Spinal cord (tissue), 10 donors: Measurements from ENCODE around the gene CCDC81. TPM values are rescaled to one million over a fixed set of nuclear protein-coding genes. Genes with fewer than 3 reads are reported as not detected.
"Not testable (repeated sequence)": the region's sequence is repeated elsewhere in the genome, so short reads cannot be mapped to it uniquely, and the experiment has no call there.

Source experiments
- DNase-seq, 6 donors: peaks; one replicate each; pipeline versions ENCODE4 v3.0.0 to v3.0.0-alpha.2; 2013 to 2015; ENCODE audit warnings: low spot score in 6 of 6, low read depth in 4 of 6
- H3K27ac ChIP-seq: one replicate; pipeline ENCODE4 v1.5.1; 2013; ENCODE audit warnings: low read depth, low read length, control low read depth
- H3K27me3 ChIP-seq: one replicate; pipeline ENCODE4 v1.6.1; 2013; ENCODE audit warnings: low read length; ENCODE audit not compliant: control insufficient read depth, insufficient read depth
- H3K36me3 ChIP-seq: one replicate; pipeline ENCODE4 v1.6.1; 2013; ENCODE audit warnings: low read length; ENCODE audit not compliant: control insufficient read depth, insufficient read depth
- H3K4me1 ChIP-seq: one replicate; pipeline ENCODE4 v1.6.1; 2013; ENCODE audit warnings: low read length; ENCODE audit not compliant: control insufficient read depth, insufficient read depth
- H3K4me3 ChIP-seq: one replicate; pipeline ENCODE4 v1.5.1; 2013; ENCODE audit warnings: low read depth, low read length, control low read depth
- H3K9me3 ChIP-seq: one replicate; pipeline ENCODE4 v1.6.1; 2013; ENCODE audit warnings: low read length; ENCODE audit not compliant: control insufficient read depth, insufficient read depth
- WGBS: methylation state at CpG from one replicate; pipeline ENCODE4 v1.1.5; 2013; ENCODE audit warnings: missing lambda C conversion rate; ENCODE audit not compliant: insufficient coverage; 5-methylcytosine and 5-hydroxymethylcytosine counted together
- polyA plus RNA-seq, 2 donors: library from polyadenylated mRNA; unstranded; fragments of 120-200 nt; gene quantifications; one replicate each; pipeline ENCODE4 v1.2.1, GENCODE V29; 2013; ENCODE audit not compliant: insufficient read length in 2 of 2
- total RNA-seq, 2 donors: library from RNA; depleted of rRNA in 1 of 2; stranded (reverse); fragments of 120-200 nt in 1 of 2; fragments of >200 nt in 1 of 2; gene quantifications; one replicate each; pipeline versions ENCODE4 v1.2.3 to v1.2.4, GENCODE V29; 2013 to 2014
- donor health status: healthy.

The CCDC81 gene
- total and polyA plus RNA-seq, 4 donors, result 4.0 to 8.6 (median 4.5) TPM

- not testable (repeated sequence) for DNase-seq, H3K27me3 ChIP-seq, H3K4me3 ChIP-seq, H3K4me1 ChIP-seq, H3K27ac ChIP-seq, H3K36me3 ChIP-seq, H3K9me3 ChIP-seq
- WGBS, result 76% methylated on average over 3 of the region's 4 CpGs
Observed at GRCh38 chr11:86423488-86423887, 48.8 kb downstream of the CCDC81 start.

GRCh38 chr11:86427441-86427840 lies 52.8 kb downstream of the CCDC81 start:
- Histone ChIP-seq H3K27ac (no peak overlapping the region), H3K9me3 (no peaks in the 10 kb centered on the region), H3K36me3 (peaks cover 7% of the 10 kb centered on the region), H3K27me3 (no peaks in the 10 kb centered on the region), H3K4me1 (no peaks in the 10 kb centered on the region), H3K4me3 (no peak overlapping the region)
- DNase-seq, result no peak

- Histone ChIP-seq H3K9me3 (no peaks in the 10 kb centered on the region), H3K27ac (no peak overlapping the region), H3K4me1 (no peaks in the 10 kb centered on the region), H3K4me3 (no peak overlapping the region), H3K36me3 (peaks cover 15% of the 10 kb centered on the region), H3K27me3 (no peaks in the 10 kb centered on the region)
- WGBS, result 76% methylated on average over 37 of the region's 37 CpGs
- DNase-seq, result no peak
Observed at GRCh38 chr11:86431258-86431657, 56.6 kb downstream of the CCDC81 start.

GRCh38 chr11:86433361-86434095 lies 58.8 kb downstream of the CCDC81 start:
- H3K27me3 ChIP-seq, H3K4me3 ChIP-seq, H3K27ac ChIP-seq, H3K4me1 ChIP-seq, DNase-seq, H3K9me3 ChIP-seq: not testable (repeated sequence)
- peaks cover 15% of the 10 kb centered on the region for H3K36me3 ChIP-seq
- WGBS, result 97% methylated on average over 38 of the region's 38 CpGs

- Histone ChIP-seq H3K4me3 (no peak overlapping the region), H3K4me1 (no peaks in the 10 kb centered on the region), H3K36me3 (peaks cover 18% of the 10 kb centered on the region), H3K27ac (no peak overlapping the region), H3K9me3 (no peaks in the 10 kb centered on the region), H3K27me3 (no peaks in the 10 kb centered on the region)
- DNase-seq, result no peak
- WGBS, result 100% methylated on average over 1 of the region's 2 CpGs
Observed at GRCh38 chr11:86435711-86436110, 61.0 kb downstream of the CCDC81 start.

GRCh38 chr11:86438685-86439084 lies 64.0 kb downstream of the CCDC81 start:
- H3K36me3 ChIP-seq, result peaks cover 15% of the 10 kb centered on the region
- no CpG with 5 or more reads among the region's 1 CpG for WGBS

GRCh38 chr11:86440305-86440716 lies 65.6 kb downstream of the CCDC81 start:
- no peak overlapping the region for H3K4me3 ChIP-seq
- DNase-seq, result peak in 1 of 6 donors; percentile 8
- H3K4me1 ChIP-seq, result no peaks in the 10 kb centered on the region
- no peak overlapping the region for H3K27ac ChIP-seq
- 61% methylated on average over 3 of the region's 3 CpGs for WGBS
- no peaks in the 10 kb centered on the region for H3K27me3 ChIP-seq
- no peaks in the 10 kb centered on the region for H3K9me3 ChIP-seq
- H3K36me3 ChIP-seq, result peaks cover 19% of the 10 kb centered on the region

More at GRCh38 chr11:86438685-86439084, 64.0 kb downstream of the CCDC81 start:
- DNase-seq, result no peak
- Histone ChIP-seq H3K27me3 (no peaks in the 10 kb centered on the region), H3K4me3 (no peak overlapping the region), H3K4me1 (no peaks in the 10 kb centered on the region), H3K27ac (no peak overlapping the region), H3K9me3 (no peaks in the 10 kb centered on the region)

GRCh38 chr11:86440843-86441242 lies 66.2 kb downstream of the CCDC81 start:
- Histone ChIP-seq H3K9me3 (no peaks in the 10 kb centered on the region), H3K27ac (no peak overlapping the region), H3K27me3 (no peaks in the 10 kb centered on the region), H3K4me1 (no peaks in the 10 kb centered on the region), H3K4me3 (no peak overlapping the region), H3K36me3 (peaks cover 19% of the 10 kb centered on the region)
- DNase-seq, result no peak
- no CpG with 5 or more reads among the region's 2 CpGs for WGBS

- no CpG with 5 or more reads among the region's 2 CpGs for WGBS
- peaks cover 26% of the 10 kb centered on the region for H3K36me3 ChIP-seq
Observed at GRCh38 chr11:86442420-86442819, 67.7 kb downstream of the CCDC81 start.

GRCh38 chr11:86442827-86443226 lies 68.1 kb downstream of the CCDC81 start:
- Histone ChIP-seq H3K27ac (peak overlapping the region; percentile 18), H3K9me3 (no peaks in the 10 kb centered on the region), H3K4me3 (no peak overlapping the region), H3K4me1 (no peaks in the 10 kb centered on the region), H3K27me3 (no peaks in the 10 kb centered on the region), H3K36me3 (peaks cover 26% of the 10 kb centered on the region)
- DNase-seq, result peak in 1 of 6 donors; percentile 27
- 92% methylated on average over 4 of the region's 5 CpGs for WGBS

More at GRCh38 chr11:86442420-86442819, 67.7 kb downstream of the CCDC81 start:
- Histone ChIP-seq H3K27ac (peak overlapping the region; percentile 18), H3K9me3 (no peaks in the 10 kb centered on the region), H3K4me1 (no peaks in the 10 kb centered on the region), H3K27me3 (no peaks in the 10 kb centered on the region), H3K4me3 (no peak overlapping the region)
- DNase-seq, result no peak
